Measurements from ENCODE around the gene VPS41.

The VPS41 gene

DNA sequence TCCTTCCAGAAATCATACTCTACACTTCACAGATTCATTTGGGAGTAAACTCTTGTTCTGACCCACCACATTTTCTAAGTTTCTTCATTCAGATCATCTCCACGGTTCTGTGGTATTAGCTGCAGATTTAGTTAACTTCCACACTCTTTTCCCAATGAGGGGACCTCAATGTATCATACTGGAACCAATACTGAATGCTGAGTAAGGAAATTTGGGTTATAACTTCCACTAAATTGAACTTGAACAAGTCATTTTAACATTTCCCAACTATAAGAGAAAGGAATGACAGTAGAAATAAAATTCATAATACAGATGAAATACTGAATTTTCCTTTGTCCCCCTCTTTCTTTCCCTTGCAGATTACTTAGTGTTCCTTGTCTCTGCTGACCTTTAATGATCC, 131.4 kb downstream of the VPS41 start:
- Mint-ChIP-seq H3K4me1 (no peaks in the 10 kb centered on the region), H3K4me3 (no peak overlapping the region), H3K36me3 (peaks cover 7% of the 10 kb centered on the region), H3K27me3 (no peaks in the 10 kb centered on the region), H3K27ac (no peak overlapping the region), H3K9me3 (no peaks in the 10 kb centered on the region)
- CTCF ChIA-PET, result no interaction called here
- DNase-seq, result no peak

DNA sequence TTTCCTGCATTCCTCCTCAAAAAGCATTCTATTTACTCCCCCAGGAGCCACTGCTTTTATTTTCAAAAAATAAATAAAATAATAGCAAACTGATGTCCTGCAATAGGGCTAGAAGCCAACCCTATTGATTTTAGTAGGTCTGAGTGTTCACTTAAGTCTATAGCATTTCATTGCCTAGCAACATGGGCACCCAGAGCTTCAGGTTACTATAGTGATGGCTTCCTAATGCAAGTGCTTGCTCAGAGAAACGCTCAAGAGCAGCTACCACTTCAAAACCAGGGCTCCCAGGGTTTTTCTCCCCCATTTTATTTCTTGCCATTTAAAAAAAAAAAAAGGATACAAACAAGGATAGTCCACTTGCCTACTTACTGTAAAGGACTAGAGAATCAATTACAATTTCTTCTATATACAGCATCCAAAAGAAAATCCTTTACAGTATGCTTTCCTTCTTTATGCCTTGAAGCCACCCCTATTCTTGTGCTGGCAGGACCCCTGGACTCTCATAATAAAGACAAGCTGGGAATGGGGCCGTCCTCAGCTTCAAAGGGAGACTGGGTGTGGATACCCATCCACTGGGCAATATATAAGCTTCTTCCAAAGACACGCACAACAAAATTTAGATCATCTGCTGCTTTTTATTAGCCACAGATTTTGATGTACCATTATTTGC, 133.3 kb downstream of the VPS41 start:
- no peaks in the 10 kb centered on the region for H3K4me1 Mint-ChIP-seq
- CTCF ChIA-PET, result no interaction called here
- H3K27ac Mint-ChIP-seq, result no peak overlapping the region
- H3K9me3 Mint-ChIP-seq, result no peaks in the 10 kb centered on the region
- no peak for DNase-seq
- no peak overlapping the region for H3K4me3 Mint-ChIP-seq
- peaks cover 12% of the 10 kb centered on the region for H3K36me3 Mint-ChIP-seq
- no peaks in the 10 kb centered on the region for H3K27me3 Mint-ChIP-seq

DNA sequence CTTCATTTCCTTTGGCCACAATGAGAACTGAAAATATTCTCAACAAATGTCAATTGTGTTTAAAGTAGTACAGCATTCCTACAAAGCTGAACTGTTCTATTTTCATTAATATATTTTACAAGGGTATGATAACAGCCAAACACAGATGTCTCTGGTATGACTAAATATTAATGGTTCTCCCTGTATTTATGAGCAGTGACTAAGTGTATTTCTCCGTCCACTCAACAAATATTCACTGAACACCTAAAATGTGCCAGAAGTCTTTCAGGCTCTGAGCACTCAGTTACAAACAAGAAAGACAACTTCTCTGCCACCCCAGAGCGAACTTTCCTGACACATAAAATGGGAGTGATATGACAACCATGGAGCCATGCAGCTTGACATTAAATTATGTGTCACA, 135.6 kb downstream of the VPS41 start:
- CTCF ChIA-PET, result no interaction called here
- DNase-seq, result no peak
- Mint-ChIP-seq H3K27ac (no peak overlapping the region), H3K9me3 (no peaks in the 10 kb centered on the region), H3K36me3 (peaks cover 20% of the 10 kb centered on the region), H3K4me1 (no peaks in the 10 kb centered on the region), H3K27me3 (no peaks in the 10 kb centered on the region), H3K4me3 (no peak overlapping the region)

DNA sequence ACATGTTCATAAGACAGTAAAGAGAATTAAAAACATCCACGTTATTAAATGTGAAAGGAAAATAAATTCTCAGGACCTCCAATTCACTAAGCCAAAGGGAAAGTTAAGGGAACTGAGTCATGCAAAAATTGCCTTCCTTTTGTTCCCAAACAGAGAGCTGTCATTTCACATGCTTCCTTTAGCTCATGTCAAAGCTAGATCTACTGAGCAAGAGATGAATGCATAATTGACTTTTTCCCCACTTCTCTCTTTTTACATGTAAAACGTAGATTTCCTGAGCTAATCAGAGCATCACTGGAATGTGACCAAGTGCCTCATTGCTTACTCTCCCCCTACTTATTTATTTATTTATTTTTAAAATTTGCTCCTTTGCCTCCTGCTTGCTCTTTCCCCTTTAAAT, 148.8 kb downstream of the VPS41 start:
- CTCF ChIA-PET, result no interaction called here
- H3K27ac Mint-ChIP-seq, result no peak overlapping the region
- H3K9me3 Mint-ChIP-seq, result no peaks in the 10 kb centered on the region
- peaks cover 7% of the 10 kb centered on the region for H3K36me3 Mint-ChIP-seq
- H3K4me3 Mint-ChIP-seq, result no peak overlapping the region
- DNase-seq, result no peak
- H3K27me3 Mint-ChIP-seq, result no peaks in the 10 kb centered on the region
- no peaks in the 10 kb centered on the region for H3K4me1 Mint-ChIP-seq

DNA sequence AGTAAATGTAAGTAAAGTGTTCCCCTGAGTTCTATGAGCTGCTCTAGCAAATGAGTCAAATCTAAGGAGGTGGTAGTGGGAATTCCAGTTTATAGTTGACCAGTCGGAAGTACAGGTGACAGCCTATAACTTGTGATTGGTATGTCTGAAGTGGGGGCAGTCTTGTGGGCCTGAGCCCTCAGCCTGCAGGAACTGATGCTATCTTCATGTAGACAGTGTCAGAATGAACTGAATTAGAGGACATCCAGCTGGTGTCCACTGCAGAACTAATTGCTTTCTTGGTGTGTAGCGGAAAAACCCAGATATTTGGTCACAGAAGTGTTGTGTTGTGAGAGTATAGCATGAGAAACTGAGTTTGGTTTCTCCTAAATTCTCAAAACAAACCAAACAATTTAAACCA, 150.0 kb downstream of the VPS41 start:
- no peak for DNase-seq
- Mint-ChIP-seq H3K9me3 (no peaks in the 10 kb centered on the region), H3K27ac (no peak overlapping the region), H3K36me3 (peaks cover 7% of the 10 kb centered on the region), H3K27me3 (no peaks in the 10 kb centered on the region), H3K4me3 (no peak overlapping the region), H3K4me1 (no peaks in the 10 kb centered on the region)
- CTCF ChIA-PET, result no interaction called here

DNA sequence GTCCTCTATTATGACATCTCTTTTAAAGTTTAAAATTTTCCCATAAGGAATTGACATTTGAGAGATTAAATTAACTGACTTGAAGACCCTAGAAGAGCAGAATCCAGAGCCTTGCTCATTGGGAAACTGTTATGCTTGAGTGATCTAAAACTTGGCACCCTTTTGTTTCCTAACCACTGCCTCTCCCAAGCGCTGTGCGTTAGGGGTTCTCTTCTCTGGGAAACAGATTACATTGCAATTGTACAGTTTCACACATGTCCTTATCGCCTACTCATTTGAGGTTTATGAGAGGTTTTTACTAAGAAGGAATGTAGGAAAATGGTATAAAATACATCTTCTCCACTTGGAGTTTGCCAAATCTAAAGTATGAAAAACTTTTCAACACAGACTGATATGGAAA, 151.1 kb downstream of the VPS41 start:
- no peak overlapping the region for H3K4me3 Mint-ChIP-seq

DNA sequence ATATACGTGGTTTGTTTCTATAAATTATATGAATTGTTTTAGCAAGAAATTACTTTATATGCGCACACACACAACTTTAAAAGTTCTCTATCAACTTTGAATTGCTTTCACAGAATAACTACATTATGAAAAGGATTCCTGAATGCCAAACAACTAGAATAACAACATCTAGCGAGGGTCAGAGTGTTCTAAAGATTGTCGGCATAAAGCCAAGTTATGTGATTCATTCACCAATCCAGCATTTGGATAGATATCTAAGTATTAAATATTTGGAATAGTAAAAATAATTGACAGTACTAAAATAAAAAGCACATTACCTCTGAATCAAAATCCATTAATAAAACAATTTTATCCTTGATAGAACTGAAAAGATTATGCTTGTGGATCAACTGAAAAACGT, 152.5 kb downstream of the VPS41 start:
- Mint-ChIP-seq H3K9me3 (no peaks in the 10 kb centered on the region), H3K4me1 (no peaks in the 10 kb centered on the region), H3K27me3 (no peaks in the 10 kb centered on the region), H3K36me3 (peaks cover 15% of the 10 kb centered on the region), H3K27ac (no peak overlapping the region), H3K4me3 (no peak overlapping the region)
- DNase-seq, result no peak
- CTCF ChIA-PET, result no interaction called here

More for the DNA sequence above, 151.1 kb downstream of the VPS41 start:
- Mint-ChIP-seq H3K36me3 (peaks cover 7% of the 10 kb centered on the region), H3K27ac (no peak overlapping the region), H3K27me3 (no peaks in the 10 kb centered on the region), H3K9me3 (no peaks in the 10 kb centered on the region), H3K4me1 (no peaks in the 10 kb centered on the region)
- no peak for DNase-seq
- CTCF ChIA-PET, result no interaction called here

DNA sequence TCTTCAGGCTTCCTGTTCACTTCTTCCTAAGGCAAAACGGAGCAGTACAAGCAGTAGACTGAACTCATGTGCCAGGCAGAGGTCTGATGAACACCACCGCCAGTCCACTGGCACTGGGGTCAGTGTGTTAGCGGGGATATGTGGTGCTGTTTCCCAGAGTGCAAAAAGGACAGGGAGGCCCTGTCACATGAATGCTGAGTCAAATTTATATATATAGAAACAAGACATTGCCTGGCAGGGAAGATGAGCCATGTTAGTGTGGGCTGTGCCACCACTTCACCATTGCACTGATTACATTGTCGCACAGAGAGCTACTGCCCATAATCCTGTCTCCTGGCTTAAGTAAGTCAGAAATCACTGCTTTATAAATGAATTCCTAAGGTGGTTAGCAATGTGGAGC, 155.6 kb downstream of the VPS41 start:
- CTCF ChIA-PET, result no interaction called here
- H3K4me3 Mint-ChIP-seq, result no peak overlapping the region

DNA sequence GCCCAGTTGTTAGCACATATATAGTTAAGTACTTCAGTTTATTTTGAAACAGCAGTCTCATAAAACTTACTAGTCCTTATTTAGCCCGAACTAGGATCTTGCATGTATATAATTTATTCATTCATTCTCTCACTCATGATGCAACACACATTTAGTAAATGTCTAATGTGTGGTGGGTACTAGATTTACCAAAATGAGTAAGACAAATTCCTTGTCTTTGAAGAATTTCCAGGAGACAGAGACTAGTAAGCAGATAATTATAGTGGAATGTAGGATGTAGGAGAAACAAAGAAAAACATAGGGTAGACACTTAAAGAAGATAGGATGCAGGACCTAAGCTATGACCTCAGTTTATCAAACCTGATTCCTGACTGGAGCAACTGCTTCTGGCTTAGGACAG, 157.6 kb downstream of the VPS41 start:
- Mint-ChIP-seq H3K27ac (no peak overlapping the region), H3K4me3 (no peak overlapping the region), H3K27me3 (no peaks in the 10 kb centered on the region), H3K9me3 (no peaks in the 10 kb centered on the region), H3K36me3 (peaks cover 24% of the 10 kb centered on the region), H3K4me1 (no peaks in the 10 kb centered on the region)
- DNase-seq, result no peak
- CTCF ChIA-PET, result no interaction called here

More for the DNA sequence above, 155.6 kb downstream of the VPS41 start:
- H3K9me3 Mint-ChIP-seq, result no peaks in the 10 kb centered on the region
- H3K27ac Mint-ChIP-seq, result no peak overlapping the region
- no peak for DNase-seq
- peaks cover 21% of the 10 kb centered on the region for H3K36me3 Mint-ChIP-seq
- no peaks in the 10 kb centered on the region for H3K27me3 Mint-ChIP-seq
- no peaks in the 10 kb centered on the region for H3K4me1 Mint-ChIP-seq

DNA sequence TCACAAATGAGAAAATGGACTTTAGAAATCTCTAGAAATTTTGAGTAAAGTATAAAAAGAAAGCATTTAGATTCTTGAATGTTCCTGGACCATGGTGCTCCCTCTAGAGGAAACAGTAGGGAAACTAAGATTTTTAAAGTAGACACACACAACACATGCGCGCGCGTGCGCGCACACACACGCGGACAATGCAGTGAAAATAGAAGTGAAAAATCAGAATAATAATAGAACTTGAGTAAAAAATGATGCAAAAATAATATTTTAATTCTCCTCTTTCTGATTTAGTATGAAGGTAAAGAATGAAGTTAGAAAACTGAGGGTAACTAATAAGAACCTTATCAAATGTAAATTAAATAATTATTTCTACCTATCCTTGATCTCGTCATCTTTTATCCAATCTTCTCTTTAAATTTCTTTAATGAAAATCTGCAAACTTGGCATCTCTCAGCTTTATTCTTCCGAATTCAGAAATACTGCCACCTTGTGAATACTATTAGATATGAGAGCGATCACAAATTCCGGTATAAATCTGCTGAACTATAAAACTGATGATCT, 160.9 kb downstream of the VPS41 start:
- Mint-ChIP-seq H3K36me3 (peaks cover 33% of the 10 kb centered on the region), H3K27ac (no peak overlapping the region), H3K9me3 (no peaks in the 10 kb centered on the region), H3K4me1 (no peaks in the 10 kb centered on the region), H3K4me3 (no peak overlapping the region), H3K27me3 (no peaks in the 10 kb centered on the region)
- DNase-seq, result no peak
- CTCF ChIA-PET, result no interaction called here

DNA sequence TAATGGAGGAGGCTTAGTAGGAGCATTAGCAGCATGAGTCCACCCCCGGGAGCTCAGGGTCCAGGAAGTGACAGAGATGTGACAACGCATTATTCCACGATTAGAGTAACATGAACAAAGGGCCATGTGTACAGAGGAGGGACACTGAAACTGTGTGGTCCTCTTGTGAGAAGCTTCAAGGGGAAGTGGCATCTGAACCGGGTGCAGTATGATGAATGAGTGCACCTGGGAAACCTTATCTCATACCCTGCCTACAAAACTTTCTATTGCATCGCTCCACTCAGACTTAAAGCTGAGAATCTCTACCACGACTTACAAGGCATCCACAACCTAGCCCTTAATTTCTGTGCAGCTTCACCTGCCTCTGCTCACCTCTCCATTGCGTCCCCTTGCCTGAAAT, 162.6 kb downstream of the VPS41 start:
- no peak for DNase-seq
- Mint-ChIP-seq H3K9me3 (no peaks in the 10 kb centered on the region), H3K36me3 (peaks cover 30% of the 10 kb centered on the region), H3K4me3 (no peak overlapping the region), H3K27me3 (no peaks in the 10 kb centered on the region), H3K27ac (no peak overlapping the region), H3K4me1 (no peaks in the 10 kb centered on the region)
- CTCF ChIA-PET, result no interaction called here

DNA sequence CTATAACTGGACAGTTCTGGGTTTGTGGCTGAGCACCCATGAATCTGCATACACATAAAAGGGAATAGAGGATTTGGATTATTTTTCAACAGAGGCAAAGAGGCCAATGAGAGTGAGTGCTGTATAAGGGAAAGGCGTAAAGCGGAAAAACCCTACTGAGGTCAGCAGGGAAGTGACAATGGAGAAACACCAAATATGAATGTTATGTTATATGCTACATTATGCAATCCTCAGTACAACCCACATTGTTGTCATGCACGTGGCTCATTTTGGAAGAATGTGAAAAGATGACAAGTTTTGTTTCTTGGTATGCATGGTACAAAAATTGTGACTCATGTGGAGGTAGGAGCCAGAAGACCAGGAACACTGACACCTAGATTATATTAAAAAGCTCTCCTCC, 164.2 kb downstream of the VPS41 start:
- no peak overlapping the region for H3K4me3 Mint-ChIP-seq
- H3K4me1 Mint-ChIP-seq, result no peaks in the 10 kb centered on the region
- no peaks in the 10 kb centered on the region for H3K9me3 Mint-ChIP-seq
- CTCF ChIA-PET, result no interaction called here
- H3K36me3 Mint-ChIP-seq, result peaks cover 27% of the 10 kb centered on the region
- H3K27me3 Mint-ChIP-seq, result no peaks in the 10 kb centered on the region
- H3K27ac Mint-ChIP-seq, result no peak overlapping the region
- no peak for DNase-seq

DNA sequence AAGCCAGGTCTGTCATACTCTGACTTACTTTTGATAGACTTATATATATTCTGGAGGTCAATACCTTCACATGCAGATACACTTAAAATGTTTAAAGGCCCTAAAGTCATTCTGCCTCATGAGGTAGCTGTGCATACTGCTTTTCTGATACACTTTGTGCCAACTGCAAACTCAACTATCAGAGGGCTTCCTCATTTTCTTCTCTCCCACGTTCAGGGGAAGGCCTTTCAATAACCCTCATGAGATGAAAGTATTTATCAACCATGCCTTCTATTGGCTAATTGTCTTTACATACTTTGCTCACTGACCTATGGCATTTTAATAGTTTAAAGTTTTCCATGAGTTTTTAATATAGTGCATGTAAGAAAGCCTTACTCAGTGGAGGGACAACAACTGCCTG, 165.1 kb downstream of the VPS41 start:
- Mint-ChIP-seq H3K4me1 (no peaks in the 10 kb centered on the region), H3K27ac (no peak overlapping the region), H3K27me3 (no peaks in the 10 kb centered on the region), H3K9me3 (no peaks in the 10 kb centered on the region), H3K4me3 (no peak overlapping the region), H3K36me3 (peaks cover 29% of the 10 kb centered on the region)
- DNase-seq, result no peak
- CTCF ChIA-PET, result no interaction called here

DNA sequence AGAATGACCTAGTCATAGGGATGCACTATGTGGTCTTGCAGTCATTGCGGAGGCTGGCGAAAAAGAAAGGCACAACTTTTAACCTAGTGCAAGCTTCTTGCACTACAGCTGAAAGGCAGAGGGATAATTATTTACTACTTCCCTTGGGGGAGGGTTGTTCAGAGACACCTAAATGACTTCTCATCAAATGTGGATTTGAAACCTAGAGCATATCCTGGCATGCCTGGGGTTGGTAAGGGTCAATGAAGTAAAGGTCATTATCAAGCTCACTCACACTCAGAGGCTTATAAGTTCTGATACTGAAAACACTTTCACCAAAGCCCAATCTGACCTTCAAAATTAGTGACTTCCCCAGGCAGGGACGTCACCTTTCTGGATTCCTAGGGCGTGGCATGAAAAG, 168.9 kb downstream of the VPS41 start:
- no peak overlapping the region for H3K27ac Mint-ChIP-seq
- H3K27me3 Mint-ChIP-seq, result no peaks in the 10 kb centered on the region
- H3K4me3 Mint-ChIP-seq, result no peak overlapping the region
- no peak for DNase-seq
- CTCF ChIA-PET, result no interaction called here
- H3K9me3 Mint-ChIP-seq, result no peaks in the 10 kb centered on the region
- no peaks in the 10 kb centered on the region for H3K4me1 Mint-ChIP-seq
- peaks cover 22% of the 10 kb centered on the region for H3K36me3 Mint-ChIP-seq

DNA sequence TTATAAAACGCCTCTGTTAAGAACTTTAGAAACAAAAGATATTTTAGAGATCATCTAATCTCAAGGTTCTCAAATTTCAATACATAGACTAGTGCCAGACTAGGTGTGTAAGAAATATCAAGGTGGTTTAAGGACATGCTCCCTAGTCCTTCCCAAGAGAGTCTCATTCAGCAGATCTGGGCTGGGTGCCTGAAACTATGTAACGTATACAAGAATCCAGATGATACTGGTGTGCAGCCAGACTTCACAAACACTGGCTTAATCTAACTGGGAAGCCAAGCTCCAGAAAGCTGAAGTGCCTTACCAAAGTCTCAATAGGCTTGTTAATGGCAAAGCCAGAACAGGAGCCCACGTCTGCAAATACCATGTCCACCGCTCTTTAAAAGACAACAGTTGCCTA, 172.9 kb downstream of the VPS41 start:
- CTCF ChIA-PET, result no interaction called here
- DNase-seq, result no peak
- no peak overlapping the region for H3K27ac Mint-ChIP-seq
- H3K9me3 Mint-ChIP-seq, result no peaks in the 10 kb centered on the region
- peaks cover 9% of the 10 kb centered on the region for H3K36me3 Mint-ChIP-seq
- no peaks in the 10 kb centered on the region for H3K4me1 Mint-ChIP-seq
- H3K4me3 Mint-ChIP-seq, result no peak overlapping the region
- no peaks in the 10 kb centered on the region for H3K27me3 Mint-ChIP-seq

DNA sequence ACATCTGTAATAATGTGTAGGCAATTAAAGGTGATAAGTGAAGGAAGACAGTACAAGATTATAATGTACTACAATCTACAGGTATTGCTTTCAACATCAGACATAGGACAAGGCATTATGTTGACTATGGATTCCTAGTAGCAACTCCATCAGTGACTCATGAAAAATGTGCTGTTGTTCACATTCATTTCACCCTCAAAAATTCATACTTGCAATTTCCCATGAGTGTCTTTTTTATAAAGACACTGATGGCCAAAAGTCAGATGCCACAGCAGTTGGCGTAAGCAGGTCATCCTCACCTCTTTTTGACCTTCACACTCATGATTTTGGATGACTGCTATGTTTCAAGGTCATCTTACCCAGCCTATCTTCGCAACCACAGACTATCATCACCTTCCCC, 177.8 kb downstream of the VPS41 start:
- no peak overlapping the region for H3K27ac Mint-ChIP-seq
- H3K27me3 Mint-ChIP-seq, result no peaks in the 10 kb centered on the region
- H3K4me1 Mint-ChIP-seq, result no peaks in the 10 kb centered on the region
- peaks cover 4% of the 10 kb centered on the region for H3K36me3 Mint-ChIP-seq
- no peak overlapping the region for H3K4me3 Mint-ChIP-seq
- CTCF ChIA-PET, result no interaction called here
- no peak for DNase-seq
- no peaks in the 10 kb centered on the region for H3K9me3 Mint-ChIP-seq

Measured in activated naive CD4-positive, alpha-beta T cell treated with anti-CD3 and anti-CD28 coated beads, Interleukin-2, amount 10 ng/mL, durations not matched to agents 7 days and 5 days (primary cell).